Subcutaneous abdominal adipose tissue (tissue), 5 donors: ENCODE data around the gene RFX2.
A peak's percentile ranks its signal among the peaks of the same experiment; 100 is the strongest.
"Not testable (repeated sequence)": the region's sequence is repeated elsewhere in the genome, so short reads cannot be mapped to it uniquely, and the experiment has no call there.

ENCODE experiments used
- H3K27ac ChIP-seq: one replicate; pipeline ENCODE4 v1.7.0; 2013; ENCODE audit warnings: low read depth, mild to moderate bottlenecking, inconsistent platforms, low read length, moderate library complexity
- H3K27me3 ChIP-seq, 5 donors: one replicate each; pipeline ENCODE4 v1.7.0; 2013; ENCODE audit warnings: low read length in 5 of 5, inconsistent platforms in 1 of 5; ENCODE audit not compliant: control insufficient read depth in 5 of 5, insufficient read depth in 4 of 5
- H3K36me3 ChIP-seq, 5 donors: one replicate each; pipeline ENCODE4 v1.7.0; 2013; ENCODE audit warnings: low read length in 5 of 5; ENCODE audit not compliant: control insufficient read depth in 5 of 5, insufficient read depth in 5 of 5
- H3K4me1 ChIP-seq, 5 donors: one replicate each; pipeline ENCODE4 v1.7.0; 2013; ENCODE audit warnings: low read length in 5 of 5, mild to moderate bottlenecking in 3 of 5, moderate library complexity in 1 of 5; ENCODE audit not compliant: control insufficient read depth in 5 of 5, insufficient read depth in 5 of 5
- H3K4me3 ChIP-seq, 5 donors: one replicate each; pipeline ENCODE4 v1.7.0; 2013; ENCODE audit warnings: low read length in 5 of 5, low read depth in 1 of 5
- H3K9ac ChIP-seq, 5 donors: one replicate each; pipeline ENCODE4 v1.7.0; 2013; ENCODE audit warnings: low read length in 5 of 5, mild to moderate bottlenecking in 4 of 5, moderate library complexity in 3 of 5
- H3K9me3 ChIP-seq, 5 donors: one replicate each; pipeline ENCODE4 v1.7.0; 2013; ENCODE audit warnings: low read length in 5 of 5; ENCODE audit not compliant: control insufficient read depth in 5 of 5
- donor health status: healthy.
- donor health status: healthy.
- donor health status: healthy.
- donor health status: healthy.
- donor health status: healthy.

The RFX2 gene

GRCh38 chr19:6106643-6107294, 3.5 kb downstream of the RFX2 start:
- not testable (repeated sequence) for H3K9ac ChIP-seq, H3K36me3 ChIP-seq, H3K4me3 ChIP-seq, H3K27ac ChIP-seq, H3K27me3 ChIP-seq, H3K9me3 ChIP-seq
- H3K4me1 ChIP-seq: peaks cover 11 to 49% (median 44%) of the 10 kb centered on the region in 5 donors

- no peaks in the 10 kb centered on the region for H3K36me3 ChIP-seq
- peak overlapping the region in 1 of 5 donors; percentile 22 for H3K4me3 ChIP-seq
- H3K27ac ChIP-seq: peak overlapping the region; percentile 8
- H3K9me3 ChIP-seq: no peaks in the 10 kb centered on the region
- H3K27me3 ChIP-seq: no peaks in the 10 kb centered on the region
- peaks cover 9 to 53% (median 45%) of the 10 kb centered on the region in 5 donors for H3K4me1 ChIP-seq
- H3K9ac ChIP-seq: peak overlapping the region in 1 of 5 donors; percentile 25
These were observed 4.9 kb downstream of the RFX2 start for GRCh38 chr19:6105444-6105843.

- peak overlapping the region in 2 of 5 donors; percentile 14 to 24 for H3K9ac ChIP-seq
- no peaks in the 10 kb centered on the region for H3K9me3 ChIP-seq
- no peaks in the 10 kb centered on the region for H3K27me3 ChIP-seq
- H3K27ac ChIP-seq: peak overlapping the region; percentile 87
- no peaks in the 10 kb centered on the region for H3K36me3 ChIP-seq
- H3K4me3 ChIP-seq: no peak overlapping the region
- peaks cover 13 to 58% (median 53%) of the 10 kb centered on the region in 5 donors for H3K4me1 ChIP-seq
These were observed 6.4 kb downstream of the RFX2 start for GRCh38 chr19:6103894-6104293.

- Histone ChIP-seq H3K36me3 (no peaks in the 10 kb centered on the region), H3K27ac (peak overlapping the region; percentile 87), H3K4me1 (peaks cover 13 to 62% (median 53%) of the 10 kb centered on the region in 5 donors), H3K9me3 (no peaks in the 10 kb centered on the region), H3K9ac (peak overlapping the region in 1 of 5 donors; percentile 10), H3K27me3 (no peaks in the 10 kb centered on the region), H3K4me3 (peak overlapping the region in 1 of 5 donors; percentile 36)
These were observed 7.1 kb downstream of the RFX2 start for GRCh38 chr19:6103217-6103644.

GRCh38 chr19:6101991-6102390, 8.3 kb downstream of the RFX2 start:
- Histone ChIP-seq H3K27me3 (no peaks in the 10 kb centered on the region), H3K27ac (no peak overlapping the region), H3K9me3 (no peaks in the 10 kb centered on the region), H3K4me1 (peaks cover 13 to 64% (median 55%) of the 10 kb centered on the region in 5 donors), H3K36me3 (no peaks in the 10 kb centered on the region), H3K4me3 (no peak overlapping the region), H3K9ac (no peak overlapping the region)

GRCh38 chr19:6101291-6101825, 8.9 kb downstream of the RFX2 start:
- H3K36me3 ChIP-seq: no peaks in the 10 kb centered on the region
- no peaks in the 10 kb centered on the region for H3K9me3 ChIP-seq
- H3K9ac ChIP-seq: no peak overlapping the region
- H3K4me3 ChIP-seq: no peak overlapping the region
- no peak overlapping the region for H3K27ac ChIP-seq
- H3K27me3 ChIP-seq: no peaks in the 10 kb centered on the region
- peaks cover 13 to 64% (median 55%) of the 10 kb centered on the region in 5 donors for H3K4me1 ChIP-seq

- H3K9me3 ChIP-seq: no peaks in the 10 kb centered on the region
- H3K27ac ChIP-seq: peak overlapping the region; percentile 94
- H3K36me3 ChIP-seq: no peaks in the 10 kb centered on the region
- no peaks in the 10 kb centered on the region for H3K27me3 ChIP-seq
- peak overlapping the region in 4 of 5 donors; percentile 41 to 59 (median 48) for H3K4me3 ChIP-seq
- peak overlapping the region in 3 of 5 donors; percentile 2 to 30 (median 19) for H3K9ac ChIP-seq
- H3K4me1 ChIP-seq: peaks cover 13 to 62% (median 54%) of the 10 kb centered on the region in 5 donors
These were observed 9.9 kb downstream of the RFX2 start for GRCh38 chr19:6100284-6100915.

GRCh38 chr19:6099599-6099998, 10.7 kb downstream of the RFX2 start:
- H3K27ac ChIP-seq: peak overlapping the region; percentile 94

GRCh38 chr19:6099033-6099432, 11.3 kb downstream of the RFX2 start:
- Histone ChIP-seq H3K4me1 (peaks cover 13 to 49% (median 42%) of the 10 kb centered on the region in 5 donors), H3K4me3 (no peak overlapping the region), H3K9ac (peak overlapping the region in 2 of 5 donors; percentile 31 to 70), H3K9me3 (no peaks in the 10 kb centered on the region), H3K27me3 (no peaks in the 10 kb centered on the region), H3K36me3 (no peaks in the 10 kb centered on the region), H3K27ac (peak overlapping the region; percentile 94)

More at GRCh38 chr19:6099599-6099998, 10.7 kb downstream of the RFX2 start:
- Histone ChIP-seq H3K9me3 (no peaks in the 10 kb centered on the region), H3K4me3 (no peak overlapping the region), H3K9ac (peak overlapping the region in 2 of 5 donors; percentile 2 to 70), H3K27me3 (no peaks in the 10 kb centered on the region), H3K4me1 (peaks cover 13 to 54% (median 46%) of the 10 kb centered on the region in 5 donors), H3K36me3 (no peaks in the 10 kb centered on the region)

- peak overlapping the region in 3 of 5 donors; percentile 31 to 70 (median 54) for H3K9ac ChIP-seq
- H3K27ac ChIP-seq: peak overlapping the region; percentile 94
- peaks cover 10 to 44% (median 37%) of the 10 kb centered on the region in 5 donors for H3K4me1 ChIP-seq
- H3K27me3 ChIP-seq: no peaks in the 10 kb centered on the region
- H3K9me3 ChIP-seq: no peaks in the 10 kb centered on the region
- no peak overlapping the region for H3K4me3 ChIP-seq
- no peaks in the 10 kb centered on the region for H3K36me3 ChIP-seq
These were observed 11.7 kb downstream of the RFX2 start for GRCh38 chr19:6098574-6098973.
